H9 (cell line): ENCODE data around the gene DDO. TPM values are rescaled to one million over a fixed set of nuclear protein-coding genes. Genes with fewer than 3 reads are reported as not detected.

Experiments
- DNase-seq: peaks from one replicate; pipeline ENCODE4 v3.0.0-alpha.2; 2017
- H2AFZ ChIP-seq: one replicate; pipeline ENCODE4 v1.6.1; 2013; ENCODE audit warnings: mild to moderate bottlenecking, low read length, control low read depth, moderate library complexity
- H2AK5ac ChIP-seq: 2 replicates; pipeline ENCODE4 v1.6.1; 2013; ENCODE audit warnings: low read length, control low read depth, mixed read lengths; ENCODE audit not compliant: insufficient read length
- H2BK120ac ChIP-seq: one replicate; pipeline ENCODE4 v1.6.1; 2013; ENCODE audit warnings: low read depth, mild to moderate bottlenecking, low read length, control low read depth, inconsistent platforms; ENCODE audit not compliant: poor library complexity, severe bottlenecking
- H2BK12ac ChIP-seq: 2 replicates; pipeline ENCODE4 v1.6.1; 2013; ENCODE audit warnings: low read length, control low read depth, mixed read lengths, low read depth; ENCODE audit not compliant: insufficient read length
- H2BK15ac ChIP-seq: 2 replicates; pipeline ENCODE4 v1.6.1; 2013; ENCODE audit warnings: low read depth, low read length, control low read depth
- H2BK20ac ChIP-seq: one replicate; pipeline ENCODE4 v1.6.1; 2013; ENCODE audit warnings: low read depth, mild to moderate bottlenecking, low read length, control low read depth, inconsistent platforms; ENCODE audit not compliant: poor library complexity, severe bottlenecking
- H2BK5ac ChIP-seq: 2 replicates; pipeline ENCODE4 v1.6.1; 2013; ENCODE audit warnings: low read length, control low read depth, mixed read lengths; ENCODE audit not compliant: insufficient read length
- H3K14ac ChIP-seq: 2 replicates; pipeline ENCODE4 v1.6.1; 2013; ENCODE audit warnings: low read length, control low read depth; ENCODE audit not compliant: insufficient read depth
- H3K18ac ChIP-seq: 2 replicates; pipeline ENCODE4 v1.6.1; 2013; ENCODE audit warnings: low read depth, mild to moderate bottlenecking, mixed read lengths, low read length, control low read depth; ENCODE audit not compliant: insufficient read length
- H3K23ac ChIP-seq: 2 replicates; pipeline ENCODE4 v1.6.1; 2013; ENCODE audit warnings: low read length, control low read depth, mixed read lengths, low read depth; ENCODE audit not compliant: insufficient read length
- H3K23me2 ChIP-seq: 2 replicates; pipeline ENCODE4 v1.6.1; 2013; ENCODE audit warnings: low read depth, mild to moderate bottlenecking, mixed read lengths, low read length, control low read depth; ENCODE audit not compliant: insufficient read length, poor library complexity, severe bottlenecking
- H3K27ac ChIP-seq: 2 replicates; pipeline ENCODE4 v1.5.1; 2013; ENCODE audit warnings: low read length, control low read depth, mixed read lengths, low read depth; ENCODE audit not compliant: insufficient read length
- H3K27me3 ChIP-seq: 2 replicates; pipeline ENCODE4 v1.6.1; 2013; ENCODE audit warnings: low read length, control low read depth, inconsistent platforms; ENCODE audit not compliant: insufficient read depth
- H3K4ac ChIP-seq: 2 replicates; pipeline ENCODE4 v1.6.1; 2013; ENCODE audit warnings: low read depth, mild to moderate bottlenecking, control low read depth, inconsistent platforms, low read length, moderate library complexity
- H3K4me1 ChIP-seq: 2 replicates; pipeline ENCODE4 v1.6.1; 2013; ENCODE audit warnings: low read length, control low read depth, inconsistent platforms; ENCODE audit not compliant: insufficient read depth
- H3K4me2 ChIP-seq: 2 replicates; pipeline ENCODE4 v1.6.1; 2013; ENCODE audit warnings: low read length, control low read depth, mixed read lengths; ENCODE audit not compliant: insufficient read length, insufficient read depth
- H3K56ac ChIP-seq: 2 replicates; pipeline ENCODE4 v1.6.1; 2013; ENCODE audit warnings: low read depth, mild to moderate bottlenecking, mixed read lengths, low read length, control low read depth; ENCODE audit not compliant: insufficient read length
- H3K79me1 ChIP-seq: 2 replicates; pipeline ENCODE4 v1.6.1; 2013; ENCODE audit warnings: low read depth, mild to moderate bottlenecking, moderate library complexity, low read length, control low read depth, inconsistent platforms; ENCODE audit not compliant: insufficient read depth, poor library complexity, severe bottlenecking
- H3K79me2 ChIP-seq: 2 replicates; pipeline ENCODE4 v1.6.1; 2013; ENCODE audit warnings: low read length, control low read depth, inconsistent platforms; ENCODE audit not compliant: insufficient read depth
- H3K9ac ChIP-seq: 2 replicates; pipeline ENCODE4 v1.6.1; 2013; ENCODE audit warnings: low read length, control low read depth, mixed read lengths; ENCODE audit not compliant: insufficient read length; ENCODE audit errors: extremely low read depth
- H3K9me3 ChIP-seq: one replicate; pipeline ENCODE4 v1.6.1; 2013; ENCODE audit warnings: low read depth, low read length, inconsistent platforms; ENCODE audit not compliant: control insufficient read depth
- H3T11ph ChIP-seq: one replicate; pipeline ENCODE4 v1.6.1; 2013; ENCODE audit warnings: mild to moderate bottlenecking, low read length, control low read depth, inconsistent platforms
- H4K20me1 ChIP-seq: one replicate; pipeline ENCODE4 v1.6.1; 2013; ENCODE audit not compliant: control insufficient read depth, insufficient read length, insufficient read depth
- H4K5ac ChIP-seq: 2 replicates; pipeline ENCODE4 v1.6.1; 2013; ENCODE audit warnings: low read depth, mild to moderate bottlenecking, mixed read lengths, low read length, control low read depth; ENCODE audit not compliant: insufficient read length
- H4K8ac ChIP-seq: replicated peaks from 2 replicates; pipeline ENCODE4 v1.6.1; 2013; ENCODE audit warnings: low read length, control low read depth, mixed read lengths, low read depth; ENCODE audit not compliant: insufficient read length
- H4K91ac ChIP-seq: 2 replicates; pipeline ENCODE4 v1.6.1; 2013; ENCODE audit warnings: low read depth, mild to moderate bottlenecking, moderate library complexity, mixed read lengths, low read length, control low read depth; ENCODE audit not compliant: insufficient read length
- H3K27ac Mint-ChIP-seq, 3 experiments: 2 replicates in 2 of 3; 3 replicates in 1 of 3; pipeline ENCODE4 v1.8.0; 2020 to 2021; ENCODE audit warnings: mixed read lengths in 3 of 3, mild to moderate bottlenecking in 1 of 3, moderate library complexity in 1 of 3
- H3K27me3 Mint-ChIP-seq: 2 replicates; pipeline ENCODE4 v1.8.0; 2021; ENCODE audit warnings: low read depth, mild to moderate bottlenecking, moderate library complexity, mixed read lengths
- H3K36me3 Mint-ChIP-seq, 3 experiments: 2 replicates in 2 of 3; 3 replicates in 1 of 3; pipeline ENCODE4 v1.8.0; 2020 to 2021; ENCODE audit warnings: low read depth in 3 of 3, mixed read lengths in 3 of 3; ENCODE audit not compliant: insufficient read depth in 1 of 3
- H3K4me1 Mint-ChIP-seq, 2 experiments: 2 replicates each; pipeline ENCODE4 v1.8.0; 2020; ENCODE audit warnings: mixed read lengths in 2 of 2
- H3K4me3 Mint-ChIP-seq, 2 experiments: 2 replicates in 1 of 2; 3 replicates in 1 of 2; pipeline ENCODE4 v1.8.0; 2020 to 2021; ENCODE audit warnings: mild to moderate bottlenecking in 2 of 2, mixed read lengths in 2 of 2, moderate library complexity in 1 of 2
- H3K9me3 Mint-ChIP-seq, 2 experiments: 2 replicates in 1 of 2; 3 replicates in 1 of 2; pipeline ENCODE4 v1.8.0; 2020; ENCODE audit warnings: mild to moderate bottlenecking in 2 of 2, mixed read lengths in 2 of 2, moderate library complexity in 1 of 2
- CTCF ChIP-seq: fragments of 200-600 bp; sonication (generic); conservative IDR thresholded peaks from 3 replicates; pipeline ENCODE4 v1.8.0; 2021; ENCODE audit warnings: antibody characterized with exemption, mild to moderate bottlenecking
- WGBS: extraction: QIAGEN DNeasy Blood & Tissue Kit; methylation state at CpG from one replicate; pipeline ENCODE4 v1.1.7; 2013; ENCODE audit warnings: missing lambda C conversion rate, low lambda C conversion rate, mixed read lengths; ENCODE audit not compliant: insufficient read length; ENCODE audit errors: extremely low coverage; 5-methylcytosine and 5-hydroxymethylcytosine counted together
- total RNA-seq: library from RNA; stranded (reverse); gene quantifications from 2 replicates; pipeline ENCODE4 v1.2.1, GENCODE V29; 2021

The DDO gene
- total RNA-seq, 1 experiment from 2014 or later = not detected

GRCh38 chr6:110458476-110458875 lies 43.1 kb upstream of the DDO start:
- Histone ChIP-seq H4K91ac (no peak overlapping the region), H2AK5ac (no peak overlapping the region), H3K9ac (no peak overlapping the region), H3K27me3 (no peaks in the 10 kb centered on the region), H3T11ph (no peak overlapping the region), H3K79me1 (no peaks in the 10 kb centered on the region), H3K14ac (no peak overlapping the region), H3K4me1 (no peaks in the 10 kb centered on the region), H3K23me2 (no peaks in the 10 kb centered on the region), H3K4ac (no peak overlapping the region), H4K8ac (no peak overlapping the region), H2BK120ac (no peak overlapping the region), H2BK20ac (no peak overlapping the region), H3K4me2 (no peak overlapping the region), H2BK15ac (no peak overlapping the region), H2BK12ac (no peak overlapping the region), H3K56ac (no peak overlapping the region), H4K20me1 (no peaks in the 10 kb centered on the region), H3K27ac (no peak overlapping the region), H2AFZ (no peak overlapping the region), H3K18ac (no peak overlapping the region), H4K5ac (no peak overlapping the region), H3K23ac (no peak overlapping the region), H3K79me2 (no peaks in the 10 kb centered on the region), H2BK5ac (no peak overlapping the region), H3K9me3 (no peaks in the 10 kb centered on the region)
- Mint-ChIP-seq H3K4me1 (peaks cover 4 to 9% of the 10 kb centered on the region in 2 experiments), H3K4me3 (no peak overlapping the region), H3K36me3 (peaks cover 5 to 16% (median 7%) of the 10 kb centered on the region in 3 experiments; a peak in 6 of 7 replicates), H3K27me3 (peaks cover 2% of the 10 kb centered on the region; the same call in 1 of the 2 replicates), H3K27ac (no peak overlapping the region; a peak in 1 of 7 replicates), H3K9me3 (peaks cover 21 to 25% of the 10 kb centered on the region in 2 experiments)
- WGBS = no CpG with 5 or more reads among the region's 1 CpG
- no peak for TF ChIP-seq CTCF
- no peak for DNase-seq
